Fibroblast of mammary gland (primary cell): Measurements from ENCODE around the gene IGF1R.

Experiments used
- DNase-seq: peaks from one replicate; pipeline ENCODE4 v3.0.0-alpha.2; 2010; ENCODE audit warnings: low read depth
- H3K4me3 ChIP-seq: 2 replicates; pipeline ENCODE4 v1.5.1; 2011; ENCODE audit warnings: low read depth, mild to moderate bottlenecking, low read length, moderate library complexity; ENCODE audit not compliant: control insufficient read depth
- TF ChIP-seq, protein P1 (sequence below): conservative IDR thresholded peaks from 2 replicates; pipeline ENCODE4 v1.5.1; 2011; ENCODE audit warnings: low read depth, low read length, inconsistent platforms; ENCODE audit not compliant: control insufficient read depth, insufficient read depth

Gene IGF1R

DNA sequence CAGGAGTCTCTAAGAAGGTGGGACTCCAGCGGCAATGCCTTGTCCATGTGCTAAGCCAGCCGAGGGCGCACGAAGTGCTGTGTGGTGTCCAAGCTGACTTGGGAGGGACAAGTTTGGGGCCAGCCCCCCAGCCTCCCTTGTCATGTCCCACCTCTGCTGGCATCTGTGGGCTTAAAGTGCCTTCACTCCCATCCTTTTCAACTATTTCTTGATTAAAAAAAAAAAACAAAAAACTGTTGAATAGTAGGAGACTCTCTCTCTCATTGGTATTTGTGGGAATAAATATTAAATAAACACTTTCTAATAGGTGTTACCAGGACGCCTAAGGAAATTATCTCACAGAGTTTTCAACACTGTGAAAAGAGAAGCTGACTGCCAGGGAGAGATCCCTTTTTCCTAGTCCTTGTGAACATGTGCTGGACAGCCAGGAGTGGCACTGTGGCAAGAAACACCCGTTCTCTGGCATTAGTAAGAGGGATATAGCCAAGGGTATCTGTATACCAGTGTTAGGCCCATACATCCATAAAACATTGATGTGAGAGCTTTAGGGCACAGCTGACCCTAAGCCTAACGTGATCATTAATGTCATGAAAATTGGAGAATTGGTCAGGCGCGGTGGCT lies 158.0 kb downstream of the IGF1R start:
- no peak overlapping the region for H3K4me3 ChIP-seq
- TF ChIP-seq, protein P1, sequence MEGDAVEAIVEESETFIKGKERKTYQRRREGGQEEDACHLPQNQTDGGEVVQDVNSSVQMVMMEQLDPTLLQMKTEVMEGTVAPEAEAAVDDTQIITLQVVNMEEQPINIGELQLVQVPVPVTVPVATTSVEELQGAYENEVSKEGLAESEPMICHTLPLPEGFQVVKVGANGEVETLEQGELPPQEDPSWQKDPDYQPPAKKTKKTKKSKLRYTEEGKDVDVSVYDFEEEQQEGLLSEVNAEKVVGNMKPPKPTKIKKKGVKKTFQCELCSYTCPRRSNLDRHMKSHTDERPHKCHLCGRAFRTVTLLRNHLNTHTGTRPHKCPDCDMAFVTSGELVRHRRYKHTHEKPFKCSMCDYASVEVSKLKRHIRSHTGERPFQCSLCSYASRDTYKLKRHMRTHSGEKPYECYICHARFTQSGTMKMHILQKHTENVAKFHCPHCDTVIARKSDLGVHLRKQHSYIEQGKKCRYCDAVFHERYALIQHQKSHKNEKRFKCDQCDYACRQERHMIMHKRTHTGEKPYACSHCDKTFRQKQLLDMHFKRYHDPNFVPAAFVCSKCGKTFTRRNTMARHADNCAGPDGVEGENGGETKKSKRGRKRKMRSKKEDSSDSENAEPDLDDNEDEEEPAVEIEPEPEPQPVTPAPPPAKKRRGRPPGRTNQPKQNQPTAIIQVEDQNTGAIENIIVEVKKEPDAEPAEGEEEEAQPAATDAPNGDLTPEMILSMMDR: no peak
- no peak for DNase-seq

DNA sequence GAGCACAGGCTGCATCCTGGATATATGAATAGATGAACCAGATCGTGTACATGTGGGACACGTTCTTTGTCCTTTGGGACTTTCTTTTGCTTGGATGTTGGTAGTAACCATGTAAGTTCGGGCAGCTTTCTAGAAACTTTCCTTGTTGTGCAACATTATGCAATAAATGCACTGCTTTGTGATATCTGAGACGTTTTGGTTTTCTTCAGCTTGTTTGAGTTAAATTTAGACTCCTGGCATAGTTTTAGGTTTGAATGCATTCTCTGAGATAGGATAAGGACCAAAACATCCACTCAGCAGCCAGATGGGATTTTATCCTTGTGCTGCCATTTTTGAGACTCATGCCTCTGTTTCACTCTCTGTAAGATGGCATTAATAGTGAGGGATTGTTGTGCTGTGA lies 158.9 kb downstream of the IGF1R start:
- TF ChIP-seq, protein P1: no peak
- no peak overlapping the region for H3K4me3 ChIP-seq
- peak; percentile 88 for DNase-seq

GRCh38 chr15:98809273-98809672 lies 160.9 kb downstream of the IGF1R start:
- no peak for DNase-seq
- H3K4me3 ChIP-seq: no peak overlapping the region
- TF ChIP-seq, protein P1: no peak

DNA sequence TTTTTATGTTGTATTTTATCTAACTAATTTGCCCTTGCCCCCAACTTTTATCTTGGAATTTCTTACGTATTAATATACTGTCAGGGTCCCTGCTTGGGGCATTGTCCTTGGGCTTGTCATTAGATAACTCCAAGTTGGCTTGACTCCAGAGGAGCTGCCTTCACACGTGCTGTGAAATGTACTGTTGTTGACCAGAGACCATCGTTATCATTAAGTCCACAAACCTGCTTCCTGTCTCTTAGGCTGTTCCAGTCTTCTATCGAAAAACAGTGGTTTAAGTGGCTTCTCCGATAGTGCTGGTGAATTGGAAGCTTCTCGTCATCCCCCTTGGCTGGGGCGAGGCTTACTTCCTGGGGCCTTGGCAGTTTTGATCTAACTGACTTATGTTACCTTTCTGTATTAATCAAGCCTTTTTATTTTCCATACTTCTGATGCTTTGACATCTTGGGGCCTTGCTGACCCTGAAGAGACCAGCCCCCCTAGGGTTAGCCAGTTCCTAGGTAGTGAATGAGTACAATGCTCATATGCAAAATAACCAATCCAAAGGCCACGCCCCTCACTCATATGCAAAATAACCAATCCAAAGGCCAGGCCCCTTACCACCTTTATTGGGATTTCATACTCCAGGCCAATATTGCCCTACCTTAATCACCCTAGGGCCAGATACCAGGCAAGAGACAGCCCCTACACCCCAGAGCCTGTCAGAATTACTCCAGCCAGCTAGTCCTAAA lies 164.5 kb downstream of the IGF1R start:
- no peak for DNase-seq
- TF ChIP-seq, protein P1: no peak
- H3K4me3 ChIP-seq: no peak overlapping the region

DNA sequence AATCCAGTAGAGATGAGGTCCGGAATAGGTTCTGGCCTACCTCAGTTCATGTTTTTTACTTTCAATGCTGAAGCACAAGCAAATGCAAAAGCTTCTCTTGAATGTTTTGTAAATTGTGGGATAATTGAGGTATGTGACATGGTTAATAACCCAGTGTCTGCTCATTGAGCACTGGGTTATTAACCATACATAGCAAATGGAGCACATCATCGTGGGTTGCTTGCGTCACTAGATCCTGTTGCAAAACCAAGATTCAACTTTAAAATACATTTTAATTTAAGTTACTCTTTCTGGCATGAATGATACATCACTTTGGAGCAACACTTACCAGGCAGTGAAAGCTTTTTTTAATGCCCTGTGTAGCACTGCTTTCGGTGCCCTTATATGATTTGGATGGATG lies 165.6 kb downstream of the IGF1R start:
- TF ChIP-seq, protein P1: no peak
- peak; percentile 28 for DNase-seq
- no peak overlapping the region for H3K4me3 ChIP-seq

DNA sequence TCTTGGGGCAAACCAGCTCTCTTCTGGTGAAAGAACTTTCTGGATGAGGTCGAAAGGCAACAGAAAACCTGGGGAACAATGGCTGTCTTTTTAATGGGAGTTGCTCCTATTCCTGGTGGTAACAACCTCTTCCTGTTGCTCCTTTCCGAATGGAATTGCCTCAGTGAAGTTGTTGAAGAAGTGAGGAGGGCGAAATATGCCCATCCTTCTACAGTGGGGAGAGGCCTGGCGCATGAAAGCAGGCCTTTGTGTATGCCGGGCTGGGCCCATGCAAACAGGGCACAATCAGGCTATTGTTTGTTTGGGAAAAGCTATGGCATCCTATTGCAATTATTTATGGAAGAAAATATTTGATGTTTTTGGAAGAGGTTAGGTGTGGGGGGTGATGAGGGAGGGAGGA lies 166.9 kb downstream of the IGF1R start:
- no peak for DNase-seq
- H3K4me3 ChIP-seq: no peak overlapping the region
- TF ChIP-seq, protein P1: no peak
